Mesenchymal stem cell (in vitro differentiated cells and primary cell): ENCODE measurements around the gene SIK1.

Experiments
- DNase-seq: peaks from one replicate; pipeline ENCODE4 v3.0.0-alpha.2; 2013
- H2AFZ ChIP-seq: one replicate; pipeline ENCODE4 v1.6.1; 2013; ENCODE audit warnings: low read depth, mild to moderate bottlenecking, control low read depth, inconsistent platforms, low read length, moderate library complexity
- H2AK5ac ChIP-seq: 2 replicates; pipeline ENCODE4 v1.6.1; 2013; ENCODE audit warnings: low read length, moderate library complexity, mild to moderate bottlenecking, inconsistent platforms; ENCODE audit not compliant: severe bottlenecking
- H2BK120ac ChIP-seq: one replicate; pipeline ENCODE4 v1.6.1; 2013; ENCODE audit warnings: low read depth, mild to moderate bottlenecking, inconsistent platforms, low read length, moderate library complexity
- H2BK12ac ChIP-seq, 2 experiments: one replicate each; pipeline ENCODE4 v1.6.1; 2013; ENCODE audit warnings: inconsistent platforms in 2 of 2, low read length in 2 of 2, mild to moderate bottlenecking in 2 of 2, moderate library complexity in 2 of 2, control low read depth in 1 of 2
- H2BK15ac ChIP-seq: one replicate; pipeline ENCODE4 v1.6.1; 2013; ENCODE audit warnings: mild to moderate bottlenecking, low read depth, inconsistent platforms; ENCODE audit not compliant: poor library complexity, severe bottlenecking
- H2BK5ac ChIP-seq: 2 replicates; pipeline ENCODE4 v1.6.1; 2013; ENCODE audit warnings: low read depth, mild to moderate bottlenecking, low read length, control low read depth, inconsistent platforms; ENCODE audit not compliant: poor library complexity, severe bottlenecking
- H3K14ac ChIP-seq, 2 experiments: one replicate each; pipeline ENCODE4 v1.6.1; 2013; ENCODE audit warnings: inconsistent platforms in 2 of 2, low read length in 2 of 2, control low read depth in 1 of 2, mild to moderate bottlenecking in 1 of 2, moderate library complexity in 1 of 2
- H3K18ac ChIP-seq, 2 experiments: one replicate each; pipeline ENCODE4 v1.6.1; 2013; ENCODE audit warnings: inconsistent platforms in 2 of 2, low read length in 2 of 2, control low read depth in 1 of 2, low read depth in 1 of 2, mild to moderate bottlenecking in 1 of 2
- H3K23ac ChIP-seq, 2 experiments: one replicate each; pipeline ENCODE4 v1.6.1; 2013; ENCODE audit warnings: inconsistent platforms in 2 of 2, low read length in 2 of 2, mild to moderate bottlenecking in 2 of 2, moderate library complexity in 2 of 2, control low read depth in 1 of 2
- H3K27ac ChIP-seq: 2 replicates; pipeline ENCODE4 v1.5.1; 2013; ENCODE audit warnings: mild to moderate bottlenecking, moderate library complexity, low read length, control low read depth, inconsistent platforms; ENCODE audit not compliant: poor library complexity, severe bottlenecking
- H3K27me3 ChIP-seq, 2 experiments: 2 replicates each; pipeline versions ENCODE4 v1.6.1 to v1.7.0; 2013; ENCODE audit warnings: low read length in 2 of 2, mild to moderate bottlenecking in 2 of 2, moderate library complexity in 2 of 2, control low read depth in 1 of 2, inconsistent platforms in 1 of 2; ENCODE audit not compliant: control insufficient read depth in 1 of 2, insufficient read depth in 1 of 2
- H3K36me3 ChIP-seq, 2 experiments: 2 replicates each; pipeline versions ENCODE4 v1.6.1 to v1.7.0; 2013; ENCODE audit warnings: low read length in 2 of 2, control low read depth in 1 of 2, inconsistent platforms in 1 of 2, low read depth in 1 of 2, mild to moderate bottlenecking in 1 of 2; ENCODE audit not compliant: insufficient read depth in 2 of 2, control insufficient read depth in 1 of 2
- H3K4ac ChIP-seq, 2 experiments: one replicate each; pipeline ENCODE4 v1.6.1; 2013; ENCODE audit warnings: inconsistent platforms in 2 of 2, low read length in 2 of 2, mild to moderate bottlenecking in 2 of 2, moderate library complexity in 2 of 2, control low read depth in 1 of 2, low read depth in 1 of 2
- H3K4me1 ChIP-seq: 2 replicates; pipeline ENCODE4 v1.6.1; 2013; ENCODE audit warnings: low read depth, low read length, control low read depth; ENCODE audit not compliant: control insufficient read depth, insufficient read depth
- H3K4me2 ChIP-seq: 2 replicates; pipeline ENCODE4 v1.6.1; 2013; ENCODE audit warnings: low read length, mild to moderate bottlenecking, inconsistent platforms; ENCODE audit not compliant: poor library complexity, severe bottlenecking
- H3K4me3 ChIP-seq, 2 experiments: 2 replicates each; pipeline versions ENCODE4 v1.5.1 to v1.7.0; 2013; ENCODE audit warnings: low read length in 2 of 2, mild to moderate bottlenecking in 2 of 2, control low read depth in 1 of 2, low read depth in 1 of 2; ENCODE audit not compliant: insufficient read depth in 1 of 2
- H3K79me1 ChIP-seq: replicated peaks from 2 replicates; pipeline ENCODE4 v1.6.1; 2013; ENCODE audit warnings: mild to moderate bottlenecking, control low read depth, low read length, inconsistent platforms; ENCODE audit not compliant: poor library complexity, severe bottlenecking
- H3K9ac ChIP-seq: 2 replicates; pipeline ENCODE4 v1.7.0; 2013; ENCODE audit warnings: mild to moderate bottlenecking, low read length, moderate library complexity
- H3K9me3 ChIP-seq: 2 replicates; pipeline ENCODE4 v1.7.0; 2013; ENCODE audit warnings: mild to moderate bottlenecking, low read length; ENCODE audit not compliant: control insufficient read depth
- H4K8ac ChIP-seq: one replicate; pipeline ENCODE4 v1.6.1; 2013; ENCODE audit warnings: inconsistent platforms, mild to moderate bottlenecking, low read length, moderate library complexity
- H4K91ac ChIP-seq: one replicate; pipeline ENCODE4 v1.6.1; 2013; ENCODE audit warnings: mild to moderate bottlenecking, low read length, inconsistent platforms
- WGBS: methylation state at CpG from one replicate; pipeline ENCODE4 v1.1.7; 2013; ENCODE audit warnings: mixed read lengths; 5-methylcytosine and 5-hydroxymethylcytosine counted together

SIK1 gene

DNA sequence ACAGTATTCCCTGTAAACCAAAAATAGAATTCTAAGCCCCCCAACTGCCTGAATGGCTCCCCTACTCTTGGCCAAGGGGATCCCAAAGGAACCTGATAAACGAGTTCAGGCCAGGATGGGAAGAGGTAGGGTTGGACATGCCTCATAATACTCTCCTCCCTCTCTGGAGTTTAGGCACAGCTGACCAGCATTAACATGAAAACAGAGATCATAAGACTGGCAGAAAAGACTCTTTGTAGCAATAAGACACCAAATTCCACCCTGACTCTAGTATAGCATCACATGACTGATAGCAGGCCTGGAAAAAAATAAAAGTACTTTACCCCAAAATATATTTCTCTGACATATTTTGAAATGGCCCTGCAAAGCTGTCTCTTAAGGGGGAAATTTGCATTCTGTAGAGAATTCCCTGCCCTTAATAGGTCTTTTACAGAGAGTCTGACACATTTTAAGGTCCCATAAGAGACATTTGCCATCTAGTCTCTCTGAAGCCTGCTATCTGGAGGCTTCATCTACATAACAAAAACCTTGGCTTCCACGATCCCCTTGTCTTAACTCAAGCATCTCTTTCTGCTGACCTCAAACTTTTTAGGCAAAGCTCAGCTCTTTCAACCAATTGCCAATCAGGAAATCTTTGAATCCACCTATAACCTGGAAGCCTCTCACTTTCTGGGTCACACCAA is 55.9 kb downstream of the SIK1 start:
- no peak overlapping the region for H3K4me2 ChIP-seq
- H3K4me1 ChIP-seq, result peaks cover 12% of the 10 kb centered on the region
- no peaks in the 10 kb centered on the region for H3K9me3 ChIP-seq
- no peak overlapping the region for H3K27ac ChIP-seq
- H2BK5ac ChIP-seq, result no peak overlapping the region
- no peak overlapping the region for H2BK120ac ChIP-seq
- no peak overlapping the region for H4K91ac ChIP-seq
- H2BK15ac ChIP-seq, result no peak overlapping the region
- no peak overlapping the region for H3K18ac ChIP-seq
- no peak overlapping the region for H2AK5ac ChIP-seq
- no peak overlapping the region for H3K14ac ChIP-seq
- no peaks in the 10 kb centered on the region for H3K36me3 ChIP-seq
- H3K27me3 ChIP-seq, result peaks cover 4 to 13% of the 10 kb centered on the region in 2 experiments
- H3K23ac ChIP-seq, result no peak overlapping the region
- 61% methylated on average over 2 of the region's 2 CpGs for WGBS
- no peak overlapping the region for H2BK12ac ChIP-seq
- H3K4me3 ChIP-seq, result no peak overlapping the region
- H3K79me1 ChIP-seq, result no peaks in the 10 kb centered on the region
- no peak overlapping the region for H3K9ac ChIP-seq
- no peak overlapping the region for H4K8ac ChIP-seq
- no peak overlapping the region for H2AFZ ChIP-seq
- DNase-seq, result no peak
- H3K4ac ChIP-seq, result no peak overlapping the region

DNA sequence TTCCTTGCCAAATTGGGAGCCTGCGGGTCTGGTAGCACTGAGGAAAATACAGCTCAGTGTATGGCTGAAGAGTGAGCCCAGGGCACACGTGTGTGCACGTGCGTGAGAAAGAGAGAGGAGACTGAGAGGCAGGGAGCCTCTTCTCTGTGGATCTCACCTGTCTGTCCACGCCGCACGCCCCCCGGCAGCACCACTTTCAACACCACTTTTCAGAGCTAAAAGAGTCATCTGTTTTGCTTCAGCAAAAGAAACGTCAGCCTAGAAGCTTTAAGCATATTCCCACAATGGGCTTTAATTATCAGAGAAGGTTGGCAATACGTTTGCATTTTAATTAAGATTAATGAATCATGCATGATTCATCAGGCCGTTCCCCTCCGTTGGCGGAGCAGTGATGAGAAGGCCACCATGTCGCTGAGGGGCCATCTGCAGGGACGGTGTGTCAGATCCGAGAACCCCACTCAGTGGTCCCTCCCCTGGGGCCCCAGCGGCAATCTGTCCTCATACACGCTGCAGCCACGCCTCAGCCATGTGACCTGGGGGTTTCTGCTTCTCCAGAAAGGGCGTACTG is 56.8 kb downstream of the SIK1 start:
- Histone ChIP-seq H2BK5ac (no peak overlapping the region), H4K91ac (peak overlapping the region; percentile 40), H3K79me1 (no peaks in the 10 kb centered on the region), H3K4me3 (peak overlapping the region in 1 of 2 experiments; percentile 16), H2AK5ac (no peak overlapping the region), H3K14ac (no peak overlapping the region), H2AFZ (no peak overlapping the region), H3K9me3 (no peaks in the 10 kb centered on the region), H3K36me3 (no peaks in the 10 kb centered on the region), H3K23ac (no peak overlapping the region), H3K27ac (no peak overlapping the region), H3K9ac (no peak overlapping the region), H3K4me2 (no peak overlapping the region), H3K4me1 (peaks cover 15% of the 10 kb centered on the region), H2BK12ac (peak overlapping the region in 1 of 2 experiments; percentile 15), H4K8ac (no peak overlapping the region), H3K4ac (no peak overlapping the region), H2BK15ac (no peak overlapping the region), H3K18ac (no peak overlapping the region), H2BK120ac (no peak overlapping the region), H3K27me3 (peaks cover 4 to 20% of the 10 kb centered on the region in 2 experiments)
- WGBS, result 89% methylated on average over 20 of the region's 20 CpGs
- DNase-seq, result peak; percentile 30

DNA sequence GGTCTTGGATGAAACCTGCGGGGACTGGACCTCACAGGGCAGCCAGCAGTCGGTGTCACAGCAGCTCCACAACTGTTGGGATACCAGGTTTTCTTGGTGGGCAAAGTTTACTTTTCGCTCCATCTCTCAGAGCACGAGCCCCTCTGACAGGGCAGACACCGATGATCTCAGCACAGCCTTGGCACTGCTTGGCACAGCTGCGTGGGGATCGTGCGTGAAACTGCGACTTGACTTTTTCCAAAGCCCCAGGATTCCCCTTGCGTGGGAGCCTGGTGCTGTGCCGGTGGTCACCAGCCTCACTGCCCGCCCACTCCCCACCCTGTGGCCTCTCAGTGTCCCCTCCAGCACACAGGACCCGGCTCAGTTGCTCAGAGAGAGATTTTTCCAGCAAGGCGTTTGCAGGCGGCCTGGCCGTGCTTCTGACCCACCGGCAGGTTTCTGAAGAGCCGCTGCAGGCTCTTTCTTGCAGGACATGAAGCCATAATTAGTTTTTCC is 57.3 kb downstream of the SIK1 start:
- H2BK120ac ChIP-seq, result no peak overlapping the region
- H3K4me1 ChIP-seq, result peaks cover 15% of the 10 kb centered on the region
- no peak overlapping the region for H3K27ac ChIP-seq
- H4K91ac ChIP-seq, result no peak overlapping the region
- H3K4ac ChIP-seq, result no peak overlapping the region
- no peak overlapping the region for H3K18ac ChIP-seq
- no peak for DNase-seq
- H3K79me1 ChIP-seq, result no peaks in the 10 kb centered on the region
- H3K9ac ChIP-seq, result peak overlapping the region; percentile 31
- no peak overlapping the region for H2AFZ ChIP-seq
- H4K8ac ChIP-seq, result no peak overlapping the region
- H3K4me2 ChIP-seq, result no peak overlapping the region
- H3K27me3 ChIP-seq, result peaks cover 4 to 18% of the 10 kb centered on the region in 2 experiments
- H3K23ac ChIP-seq, result no peak overlapping the region
- H3K14ac ChIP-seq, result no peak overlapping the region
- no peak overlapping the region for H3K4me3 ChIP-seq
- H2BK12ac ChIP-seq, result no peak overlapping the region
- H3K36me3 ChIP-seq, result no peaks in the 10 kb centered on the region
- 91% methylated on average over 18 of the region's 18 CpGs for WGBS
- no peak overlapping the region for H2BK5ac ChIP-seq
- no peaks in the 10 kb centered on the region for H3K9me3 ChIP-seq
- H2BK15ac ChIP-seq, result no peak overlapping the region
- H2AK5ac ChIP-seq, result no peak overlapping the region

DNA sequence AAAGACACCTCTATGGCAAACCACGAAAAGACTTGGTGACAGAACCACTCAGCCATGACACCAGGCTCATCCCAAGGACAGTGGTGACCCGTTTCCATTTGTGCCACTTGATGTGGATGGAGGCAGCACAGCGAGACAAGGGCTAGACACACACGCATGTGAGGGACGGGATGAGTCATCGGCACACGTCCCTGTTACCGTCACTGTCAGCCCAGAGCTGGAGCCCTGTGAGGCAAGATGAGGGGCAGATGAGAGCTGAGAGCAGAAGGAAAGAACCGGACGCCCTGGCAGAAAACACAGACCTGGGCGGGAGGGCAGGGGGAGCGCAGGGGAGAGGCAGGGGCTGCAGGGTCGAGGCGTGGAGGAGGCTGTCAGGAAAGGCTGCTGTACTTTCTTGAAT is 57.8 kb downstream of the SIK1 start:
- Histone ChIP-seq H3K9ac (peak overlapping the region; percentile 31), H3K23ac (no peak overlapping the region), H3K36me3 (no peaks in the 10 kb centered on the region), H4K91ac (no peak overlapping the region), H4K8ac (no peak overlapping the region), H3K14ac (no peak overlapping the region), H2BK12ac (no peak overlapping the region), H2BK15ac (no peak overlapping the region), H3K27me3 (peaks cover 4 to 18% of the 10 kb centered on the region in 2 experiments), H3K18ac (no peak overlapping the region), H2BK5ac (no peak overlapping the region), H3K79me1 (no peaks in the 10 kb centered on the region), H2BK120ac (no peak overlapping the region), H3K4me2 (no peak overlapping the region), H2AFZ (no peak overlapping the region), H3K9me3 (no peaks in the 10 kb centered on the region), H3K4ac (no peak overlapping the region), H3K4me3 (no peak overlapping the region), H3K27ac (no peak overlapping the region), H2AK5ac (no peak overlapping the region), H3K4me1 (peaks cover 15% of the 10 kb centered on the region)
- DNase-seq, result peak; percentile 90
- 49% methylated on average over 14 of the region's 14 CpGs for WGBS
